Stimulated activated CD8-positive, alpha-beta memory T cell treated with anti-CD3 and anti-CD28 coated beads, Interleukin-4, amount 100 ng/mL, for 4 hours (primary cell): ENCODE data around the gene RNU1-3.
A peak's percentile ranks its signal among the peaks of the same experiment; 100 is the strongest.
"Not testable (repeated sequence)": the region's sequence is repeated elsewhere in the genome, so short reads cannot be mapped to it uniquely, and the experiment has no call there.

Experiments used
- DNase-seq, 2 donors: peaks; one replicate each; pipeline ENCODE4 v3.0.0-alpha.2; 2020; ENCODE audit warnings: low read depth in 2 of 2, low spot score in 1 of 2

RNU1-3 gene

DNA sequence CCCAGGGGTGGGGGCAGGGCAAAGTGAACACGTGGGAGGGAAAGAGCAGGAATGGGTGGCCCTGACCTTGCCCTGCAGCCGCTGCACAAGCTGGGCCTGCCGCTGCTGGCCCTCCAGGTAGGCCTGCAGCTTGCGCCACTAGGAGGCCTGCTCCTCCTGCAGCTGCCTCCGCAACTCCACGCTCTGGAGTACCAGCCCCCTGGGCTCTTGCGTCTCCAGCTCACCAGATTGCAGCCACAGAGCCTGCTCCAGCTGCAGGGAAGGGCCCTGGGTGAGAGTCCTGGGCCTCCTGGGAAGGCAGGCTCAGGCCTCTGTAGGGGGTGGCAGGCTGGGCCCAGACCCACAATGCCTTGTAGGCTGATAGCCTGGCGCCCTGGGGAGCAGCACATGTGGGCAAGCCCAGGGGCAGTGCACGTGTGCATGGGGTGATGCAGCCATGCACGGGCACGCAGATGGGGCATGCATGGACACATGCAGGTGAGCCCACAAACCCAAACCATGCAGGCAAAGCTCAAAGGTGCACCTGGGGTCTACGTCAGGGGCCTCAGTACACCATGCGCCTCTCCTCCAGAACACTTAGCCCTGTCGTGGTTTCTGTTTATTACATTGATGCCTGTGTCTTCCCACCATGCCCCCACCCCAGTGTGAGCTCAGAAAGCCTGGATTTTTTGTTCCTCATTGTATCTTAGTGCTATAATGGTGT, 9.6 kb downstream of the RNU1-3 start:
- DNase-seq, result not testable (repeated sequence)

- DNase-seq, result not testable (repeated sequence)
Measured at GRCh38 chr1:16656574-16656973, 10.2 kb downstream of the RNU1-3 start.

- not testable (repeated sequence) for DNase-seq
Measured at GRCh38 chr1:16651560-16651959, 15.2 kb downstream of the RNU1-3 start.

- DNase-seq, result not testable (repeated sequence)
Measured at GRCh38 chr1:16649960-16650359, 16.8 kb downstream of the RNU1-3 start.

DNA sequence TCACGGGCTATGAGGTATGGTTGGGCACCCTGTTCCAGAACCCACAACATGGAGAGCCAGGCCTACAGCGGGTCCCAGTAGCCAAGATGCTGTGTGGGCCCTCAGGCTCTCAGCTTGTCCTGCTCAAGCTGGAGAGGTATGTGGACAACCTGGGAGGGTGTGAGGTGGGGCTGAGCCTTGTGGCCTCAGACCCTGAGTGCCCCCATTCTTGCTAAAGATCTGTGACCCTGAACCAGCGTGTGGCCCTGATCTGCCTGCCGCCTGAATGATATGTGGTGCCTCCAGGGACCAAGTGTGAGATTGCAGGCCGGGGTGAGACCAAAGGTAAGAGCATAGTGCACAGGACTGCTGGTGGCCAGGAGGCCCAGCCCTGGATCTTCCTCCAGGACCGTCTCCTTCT, 17.4 kb downstream of the RNU1-3 start:
- not testable (repeated sequence) for DNase-seq

DNA sequence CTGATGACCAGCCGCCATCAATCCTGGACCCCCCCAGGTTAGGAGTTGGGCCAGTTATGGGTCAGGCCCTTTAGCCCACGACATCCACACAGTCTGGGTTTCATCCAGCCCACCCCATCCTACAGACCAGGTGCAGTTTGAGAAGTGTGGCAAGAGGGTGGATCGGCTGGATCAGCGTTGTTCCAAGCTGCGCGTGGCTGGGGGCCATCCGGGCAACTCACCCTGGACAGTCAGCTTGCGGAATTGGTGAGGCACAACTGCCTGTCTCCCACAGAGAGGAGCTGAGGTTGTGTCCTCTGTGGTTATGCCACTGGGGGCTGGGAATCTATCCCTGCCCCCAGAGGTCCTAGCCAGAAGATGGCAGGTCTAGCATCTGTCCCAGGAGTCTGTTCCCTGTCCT, 18.0 kb downstream of the RNU1-3 start:
- DNase-seq, result not testable (repeated sequence)

- not testable (repeated sequence) for DNase-seq
Measured at GRCh38 chr1:16648250-16648649, 18.5 kb downstream of the RNU1-3 start.

- not testable (repeated sequence) for DNase-seq
Measured at GRCh38 chr1:16647179-16648176, 19.3 kb downstream of the RNU1-3 start.

DNA sequence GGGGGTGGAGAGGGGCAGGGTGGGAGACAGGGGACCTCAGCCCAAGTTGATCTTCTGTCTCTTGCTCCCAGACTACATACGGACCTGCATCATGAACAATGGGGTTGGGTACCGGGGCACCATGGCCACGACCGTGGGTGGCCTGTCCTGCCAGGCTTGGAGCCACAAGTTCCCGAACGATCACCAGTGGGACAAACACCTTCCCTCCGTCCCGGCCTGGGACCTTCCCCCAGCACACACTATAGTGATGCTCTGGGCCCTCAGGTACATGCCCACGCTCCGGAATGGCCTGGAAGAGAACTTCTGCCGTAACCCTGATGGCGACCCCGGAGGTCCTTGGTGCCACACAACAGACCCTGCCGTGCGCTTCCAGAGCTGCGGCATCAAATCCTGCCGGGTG, 20.0 kb downstream of the RNU1-3 start:
- not testable (repeated sequence) for DNase-seq

DNA sequence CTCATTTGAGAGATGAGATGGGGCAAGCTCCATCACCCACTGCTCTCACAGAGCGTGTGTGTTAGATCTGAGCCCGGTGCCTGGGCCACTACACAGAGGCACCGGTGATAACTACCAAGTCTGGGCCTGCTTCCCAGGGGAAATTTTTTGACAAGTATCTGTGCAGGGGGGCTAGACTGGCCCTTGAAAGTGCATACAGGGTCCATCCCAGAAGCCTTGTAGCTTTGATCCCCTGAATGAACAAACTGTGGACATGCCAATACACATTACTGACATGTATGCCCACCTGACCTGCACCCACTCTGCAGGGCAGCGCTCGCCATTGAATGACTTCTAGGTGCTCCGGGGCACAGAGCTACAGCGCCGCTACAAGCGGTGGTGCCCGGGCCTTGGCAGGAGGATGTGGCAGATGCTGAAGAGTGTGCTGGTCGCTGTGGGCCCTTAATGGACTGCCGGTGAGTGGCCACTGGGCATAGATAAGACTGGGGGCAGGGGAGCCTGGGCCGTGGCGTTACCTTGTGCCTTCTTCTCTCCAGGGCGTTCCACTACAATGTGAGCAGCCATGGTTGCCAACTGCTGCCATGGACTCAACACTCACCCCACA, 20.6 kb downstream of the RNU1-3 start:
- not testable (repeated sequence) for DNase-seq

DNA sequence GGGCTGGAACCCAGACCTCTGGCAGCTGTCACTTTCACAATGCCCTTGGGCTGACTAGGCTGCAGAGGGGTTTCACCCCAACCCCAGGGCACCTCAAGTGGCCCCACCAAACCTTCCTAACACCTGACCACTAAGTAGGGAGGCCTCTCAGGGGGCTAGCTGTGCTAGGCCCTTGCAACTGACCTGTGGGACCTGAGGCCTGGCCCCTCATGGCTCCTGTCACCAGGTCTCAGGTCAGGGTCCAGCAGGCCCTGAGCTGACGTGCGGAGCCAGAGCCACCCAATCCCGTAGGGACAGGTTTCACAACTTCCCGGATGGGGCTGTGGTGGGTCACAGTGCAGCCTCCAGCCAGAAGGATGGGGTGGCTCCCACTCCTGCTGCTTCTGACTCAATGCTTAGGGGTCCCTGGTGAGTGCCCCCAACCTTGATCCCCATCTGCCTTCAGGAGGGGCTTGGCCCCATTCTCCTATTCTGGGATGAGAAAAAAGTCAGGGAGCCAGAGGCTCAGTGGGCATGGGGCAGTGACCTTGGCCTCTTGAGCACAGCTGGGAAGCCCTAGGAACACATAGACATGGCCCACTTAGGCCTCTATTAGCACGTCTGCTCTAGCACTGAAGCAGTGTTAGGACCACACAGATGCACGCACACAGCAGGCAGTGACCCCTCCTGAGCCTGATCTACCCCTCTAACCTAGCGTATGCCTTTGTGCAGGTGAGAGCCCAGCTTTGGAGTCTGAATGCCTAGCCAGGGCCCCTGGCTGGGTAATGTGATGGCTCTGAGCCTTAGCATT, 21.3 kb downstream of the RNU1-3 start:
- DNase-seq, result not testable (repeated sequence)

GRCh38 chr1:16644482-16645270, 22.1 kb downstream of the RNU1-3 start:
- DNase-seq, result peak; percentile 97 to 99

DNA sequence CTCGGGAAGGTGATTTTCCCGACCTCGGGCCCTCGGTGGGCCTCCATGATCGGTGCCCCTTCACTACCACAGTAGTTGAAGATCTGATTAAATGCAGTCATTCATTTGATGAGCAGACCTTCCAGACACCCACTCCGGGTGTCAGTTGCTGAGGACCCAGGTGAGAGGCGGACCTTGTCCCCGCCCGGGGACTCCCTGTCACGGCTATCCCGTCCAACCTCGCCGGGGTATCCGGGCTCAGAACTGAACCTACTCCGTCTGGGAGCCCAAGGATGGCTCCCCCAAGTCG, 22.6 kb downstream of the RNU1-3 start:
- no peak for DNase-seq

- DNase-seq, result not testable (repeated sequence)
Measured at GRCh38 chr1:16643476-16644192, 23.1 kb downstream of the RNU1-3 start.

GRCh38 chr1:16643001-16643411, 23.7 kb downstream of the RNU1-3 start:
- not testable (repeated sequence) for DNase-seq

GRCh38 chr1:16642025-16642966, 24.5 kb downstream of the RNU1-3 start:
- not testable (repeated sequence) for DNase-seq

- not testable (repeated sequence) for DNase-seq
Measured at GRCh38 chr1:16641159-16641975, 25.4 kb downstream of the RNU1-3 start.
